Activated T-helper 1 cell treated with anti-CD3 and anti-CD28 coated beads, Interleukin-2, amount 50 U/mL, for 16 hours (primary cell): ENCODE results near the gene C14orf93.

ENCODE experiments used
- DNase-seq, 2 donors: peaks; one replicate each; pipeline ENCODE4 v3.0.0-alpha.2; 2020; ENCODE audit warnings: low read depth in 1 of 2, low spot score in 1 of 2

The C14orf93 gene, protein sequence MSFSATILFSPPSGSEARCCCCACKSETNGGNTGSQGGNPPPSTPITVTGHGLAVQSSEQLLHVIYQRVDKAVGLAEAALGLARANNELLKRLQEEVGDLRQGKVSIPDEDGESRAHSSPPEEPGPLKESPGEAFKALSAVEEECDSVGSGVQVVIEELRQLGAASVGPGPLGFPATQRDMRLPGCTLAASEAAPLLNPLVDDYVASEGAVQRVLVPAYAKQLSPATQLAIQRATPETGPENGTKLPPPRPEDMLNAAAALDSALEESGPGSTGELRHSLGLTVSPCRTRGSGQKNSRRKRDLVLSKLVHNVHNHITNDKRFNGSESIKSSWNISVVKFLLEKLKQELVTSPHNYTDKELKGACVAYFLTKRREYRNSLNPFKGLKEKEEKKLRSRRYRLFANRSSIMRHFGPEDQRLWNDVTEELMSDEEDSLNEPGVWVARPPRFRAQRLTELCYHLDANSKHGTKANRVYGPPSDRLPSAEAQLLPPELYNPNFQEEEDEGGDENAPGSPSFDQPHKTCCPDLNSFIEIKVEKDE

DNA sequence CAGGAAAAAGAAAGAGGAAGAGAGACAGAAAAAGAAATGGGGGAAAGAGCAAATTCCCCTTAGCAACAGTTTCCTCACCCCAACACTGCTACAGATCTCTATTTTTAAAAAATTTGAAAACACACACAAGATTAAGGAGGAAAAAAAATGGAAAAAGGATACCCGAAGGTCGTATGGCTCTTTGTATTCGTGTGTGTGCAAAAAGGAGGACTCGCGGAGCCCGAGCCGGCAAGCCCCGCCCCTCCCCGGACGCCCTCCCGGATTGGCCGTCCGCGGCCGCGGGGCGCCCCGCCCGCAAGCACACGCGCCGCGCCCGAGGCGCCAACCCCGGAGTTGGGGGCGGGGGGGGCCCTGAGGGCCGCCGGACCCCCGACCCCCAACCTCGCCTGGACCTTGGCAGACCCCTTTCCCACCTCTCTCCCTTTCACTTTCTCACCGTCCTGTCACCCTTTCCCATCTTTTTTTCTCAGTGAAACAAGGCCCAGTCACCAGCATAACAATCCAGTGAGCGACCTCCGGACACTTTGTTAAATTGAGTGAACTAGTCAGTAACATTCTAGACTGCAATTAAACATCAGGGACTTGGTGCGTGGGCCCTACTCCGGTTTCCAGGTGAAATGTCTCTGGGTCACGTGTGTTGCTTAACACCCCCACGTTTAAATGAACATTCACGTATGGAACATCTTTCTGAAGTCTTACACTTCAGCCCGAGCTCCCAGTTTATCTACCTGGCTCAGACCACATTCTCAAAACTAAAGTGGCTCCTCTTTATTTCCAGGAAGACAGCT lies at the start of gene C14orf93:
Gene C14orf93 (minus strand): TSS at position 205 of the 788 bp plus-strand sequence. CDS start 11,120 bp downstream, outside the sequence.
- peak; percentile 49 to 70 for DNase-seq

DNA sequence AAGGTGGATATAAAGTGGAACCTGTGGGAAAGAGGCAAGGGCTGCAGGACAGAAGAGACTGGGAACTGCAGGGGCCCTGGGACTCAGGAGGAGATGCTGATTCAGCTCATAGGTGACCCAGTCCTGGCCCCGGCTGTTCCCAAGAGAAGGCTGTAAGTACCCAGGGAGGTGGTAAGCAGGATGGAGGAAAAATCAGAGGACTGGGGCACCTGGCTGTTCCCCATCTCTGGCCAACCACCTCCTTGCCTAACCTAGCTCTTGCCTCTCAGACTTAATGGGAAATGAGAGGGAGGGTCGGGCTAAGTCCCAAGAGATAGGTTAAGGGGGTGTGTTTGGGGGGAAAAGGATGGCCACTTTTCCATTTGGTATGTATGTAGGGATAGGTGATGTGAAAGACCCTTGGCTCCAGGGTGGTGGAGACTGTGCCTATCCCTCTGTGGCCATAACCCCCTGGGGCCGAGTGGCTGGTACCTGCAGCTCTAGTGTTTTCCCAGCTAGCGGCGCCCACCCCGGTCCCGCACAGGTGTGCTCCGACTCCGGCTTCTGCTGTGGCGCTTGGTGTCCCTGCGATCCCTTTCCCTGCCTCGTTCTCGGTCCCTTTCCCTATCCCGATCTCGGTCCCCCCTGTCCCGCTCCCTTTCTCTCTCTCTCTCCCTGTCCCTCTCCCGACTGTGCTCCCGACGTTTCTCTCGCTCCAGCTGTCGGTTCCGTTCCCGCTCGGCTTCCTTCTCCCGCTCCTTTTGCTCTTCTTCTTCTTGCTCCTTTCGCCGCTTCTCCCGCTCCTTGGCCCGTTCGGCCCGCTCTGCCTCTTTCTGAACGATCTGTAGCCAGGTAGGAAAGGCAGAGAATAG lies 48.9 kb upstream of the C14orf93 start:
- DNase-seq = no peak

DNA sequence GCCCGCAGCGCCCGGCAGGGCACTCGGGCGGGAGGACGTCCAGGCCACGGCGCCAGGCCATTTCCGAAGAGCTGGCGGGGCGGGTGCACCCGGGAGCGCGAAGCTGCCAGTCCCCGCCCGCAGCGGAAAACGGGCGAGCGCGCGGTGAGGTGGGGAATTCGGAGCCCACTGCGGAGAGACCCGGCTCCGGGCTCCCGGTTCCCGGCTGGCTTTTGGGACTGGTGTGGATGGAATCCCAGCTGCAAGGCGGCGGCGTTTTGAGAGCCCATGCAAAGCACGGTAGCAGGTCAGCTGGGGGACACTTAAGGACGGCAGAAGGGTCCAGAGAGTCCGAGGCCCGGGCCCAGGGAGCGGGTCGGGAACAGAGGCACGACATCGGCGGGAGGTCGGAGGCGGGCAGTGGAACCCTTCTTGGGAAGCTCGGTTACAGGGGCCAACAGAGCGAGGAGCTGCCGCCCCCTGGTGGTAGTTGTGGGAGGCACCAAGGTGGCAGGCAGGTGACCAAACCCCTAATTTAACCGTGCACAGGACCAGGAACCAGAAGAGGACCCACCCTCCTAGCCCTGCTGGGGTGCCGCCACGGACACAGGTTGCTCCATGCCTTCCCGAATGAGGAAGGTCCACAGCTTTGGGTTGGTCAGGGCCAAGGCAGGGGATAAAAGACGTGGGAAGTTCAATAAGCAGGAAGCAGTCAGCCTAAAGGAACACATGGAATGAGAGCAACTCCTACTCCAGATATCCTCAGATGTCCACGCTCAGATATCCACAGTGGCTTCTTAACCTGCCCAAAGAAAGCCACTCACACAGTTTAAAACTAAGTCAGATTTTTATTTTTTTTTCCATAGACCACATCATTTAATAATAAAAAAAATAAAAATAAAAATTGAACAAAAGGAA lies 48.1 kb upstream of the C14orf93 start:
- DNase-seq = peak; percentile 75 to 80

DNA sequence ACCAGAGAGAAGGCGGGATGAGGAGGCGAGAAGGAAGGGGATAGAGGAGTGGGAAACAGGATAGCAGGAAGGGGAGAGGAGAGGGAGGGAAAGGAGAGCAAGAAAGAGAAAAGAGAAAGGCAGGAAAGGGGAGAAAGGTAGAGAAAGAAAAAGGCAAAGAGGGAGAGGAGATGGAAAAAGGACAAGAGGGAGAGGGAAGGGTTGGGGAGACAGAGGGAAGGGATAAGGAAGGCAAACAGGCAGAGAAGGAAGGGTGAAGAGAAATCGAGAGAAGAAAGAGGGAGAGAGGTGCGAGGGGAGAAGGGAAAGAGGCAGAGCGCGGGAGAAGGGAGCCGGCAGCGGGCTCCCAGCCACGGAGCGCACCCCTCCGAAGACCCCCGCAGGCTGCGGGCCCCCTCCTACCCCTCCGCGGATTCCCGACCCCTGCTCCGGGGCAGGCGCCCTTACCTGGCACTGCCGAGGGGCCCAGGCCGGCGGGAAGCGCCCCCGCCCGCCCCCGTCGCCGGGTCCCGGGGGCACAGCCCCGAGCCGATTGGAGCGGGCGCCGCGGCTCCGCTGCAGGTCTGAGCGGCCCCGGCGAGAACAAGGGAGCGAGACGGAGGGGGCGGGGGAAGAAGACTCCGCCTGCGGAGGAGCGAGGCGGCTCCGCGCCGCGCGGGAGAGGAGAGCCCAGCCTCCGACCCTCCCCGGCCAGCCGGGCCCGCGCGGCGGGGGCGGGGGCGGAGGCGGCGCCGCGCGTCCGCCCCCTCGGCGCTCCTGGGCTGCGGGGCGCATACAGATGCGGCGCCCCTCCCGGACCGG lies 47.2 kb upstream of the C14orf93 start, which contains the start of gene CDH24:
Gene CDH24 (minus strand): TSS at position 565 of the 801 bp plus-strand sequence. CDS start 1,787 bp downstream, outside the sequence.
- DNase-seq = peak; percentile 31 to 54

DNA sequence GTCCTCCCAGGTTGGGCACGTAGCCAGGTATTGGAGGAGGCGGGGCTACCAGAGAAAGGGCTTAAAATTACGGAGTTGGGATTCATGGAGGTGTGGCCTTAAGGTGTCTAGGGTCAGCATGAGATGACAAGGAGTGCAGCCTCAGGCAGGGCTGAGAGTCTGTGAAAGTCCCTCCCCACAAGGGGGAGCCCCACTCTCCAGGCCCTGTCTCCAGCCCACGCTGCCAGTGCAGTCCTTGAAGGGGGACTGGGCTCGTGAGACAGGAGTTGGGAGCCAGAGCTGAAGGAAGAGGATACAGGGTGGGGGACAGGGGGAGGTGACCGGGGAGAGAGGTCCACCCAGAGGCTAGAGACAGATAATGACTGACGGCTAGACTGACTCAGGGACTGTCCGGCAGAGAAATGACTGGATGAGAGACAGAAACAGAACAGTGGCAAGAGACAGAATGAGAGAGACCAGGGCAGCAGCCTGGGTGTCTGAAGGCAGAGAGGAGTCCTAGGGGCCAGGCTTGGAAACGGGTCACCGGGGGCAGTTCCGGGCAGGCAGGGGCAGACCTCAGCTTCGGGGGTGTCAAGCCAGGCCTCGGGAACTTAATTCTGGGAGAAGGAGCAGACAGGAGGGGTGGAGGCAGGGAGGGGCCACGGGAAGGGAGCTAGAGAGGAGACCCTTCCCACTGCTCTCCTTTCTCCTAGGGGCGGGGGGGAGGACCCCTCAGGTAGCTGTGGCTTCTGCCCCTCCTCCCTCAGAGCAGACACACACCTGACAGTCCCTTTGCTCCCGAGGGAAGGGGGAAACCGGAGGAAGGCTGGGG lies 46.4 kb upstream of the C14orf93 start:
- DNase-seq = peak; percentile 42 to 51

DNA sequence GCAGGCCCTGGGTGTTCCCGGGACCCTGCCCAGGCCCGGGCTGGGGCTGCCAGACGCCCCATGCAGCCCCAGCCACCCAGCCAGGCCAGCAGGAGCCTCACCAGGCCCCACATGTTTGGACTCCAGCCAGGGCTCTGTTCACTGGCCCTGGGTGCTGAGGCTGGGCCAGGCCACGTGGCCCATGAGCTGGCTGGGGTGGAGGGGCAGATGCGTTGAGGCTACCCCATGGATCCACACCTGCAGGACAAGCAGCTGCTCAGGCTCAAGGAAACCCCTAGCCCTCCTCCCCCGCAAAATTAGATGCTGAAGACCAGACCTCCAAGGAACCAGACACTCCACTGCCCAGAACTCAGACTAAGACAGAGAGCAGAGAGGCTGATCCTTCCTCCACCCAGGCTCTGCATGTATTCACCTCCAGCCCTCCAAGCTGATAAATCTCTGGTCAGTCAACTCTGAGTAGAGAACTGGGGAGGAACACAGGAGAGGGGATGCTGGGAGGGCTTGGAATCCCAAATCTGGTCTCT lies 45.7 kb upstream of the C14orf93 start:
- no peak for DNase-seq

DNA sequence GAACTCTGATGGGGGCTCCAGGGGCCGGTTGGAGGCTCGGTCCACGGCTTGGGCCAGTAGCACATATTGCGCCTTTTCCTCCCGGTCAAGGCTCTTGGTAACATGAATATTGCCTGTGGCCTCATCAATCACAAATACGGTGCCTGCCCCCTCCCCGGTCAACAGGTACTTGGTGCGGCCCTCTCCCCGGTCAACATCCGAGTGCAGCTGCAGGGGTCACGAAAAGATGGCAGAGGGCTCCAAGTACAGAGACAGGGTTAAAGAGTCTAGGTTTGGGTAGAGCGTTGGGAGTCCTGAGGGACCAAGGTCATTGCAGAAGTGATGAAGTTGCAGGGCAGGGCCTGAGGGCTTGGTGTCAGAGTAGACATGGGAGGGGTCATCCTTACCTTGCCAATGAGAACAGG lies 45.2 kb upstream of the C14orf93 start:
- DNase-seq = no peak

DNA sequence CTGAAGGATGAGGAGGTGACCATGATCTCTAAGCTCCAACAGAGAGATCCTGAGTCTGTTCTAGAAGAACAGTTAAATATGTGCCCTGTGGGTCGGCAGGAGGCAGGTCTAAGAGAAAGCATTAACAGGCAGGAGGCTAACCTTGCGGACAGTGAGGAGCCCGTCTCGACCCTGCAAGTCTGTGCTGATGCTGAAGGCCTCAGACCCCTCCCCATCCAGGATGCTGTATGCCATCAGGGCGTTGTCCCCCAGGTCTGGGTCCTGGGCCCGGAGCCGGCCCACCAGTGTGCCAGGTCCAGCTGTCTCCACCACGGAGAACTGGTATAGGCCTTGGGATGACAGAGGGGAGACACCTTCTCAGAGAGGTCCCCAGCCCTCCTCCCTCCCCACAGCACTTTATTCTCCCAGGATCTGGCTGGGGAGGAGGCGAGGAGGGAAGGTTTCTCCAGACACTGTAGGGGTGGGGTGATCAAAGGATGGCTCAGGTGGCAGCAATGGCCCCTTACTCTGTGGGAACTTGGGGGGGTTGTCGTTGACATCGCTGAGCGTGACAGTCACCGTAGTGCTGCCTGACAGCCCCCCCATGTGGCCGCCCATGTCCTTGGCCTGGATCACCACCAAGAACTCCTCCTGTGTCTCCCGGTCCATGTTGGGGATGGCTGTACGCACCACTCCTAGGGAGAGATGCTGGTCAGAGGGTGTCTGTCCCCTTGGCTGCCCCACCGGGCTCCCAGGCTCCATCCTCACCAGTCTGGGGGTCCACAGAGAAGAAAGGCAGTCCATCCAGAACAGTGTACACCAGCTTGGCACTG lies 44.3 kb upstream of the C14orf93 start:
- DNase-seq = no peak

DNA sequence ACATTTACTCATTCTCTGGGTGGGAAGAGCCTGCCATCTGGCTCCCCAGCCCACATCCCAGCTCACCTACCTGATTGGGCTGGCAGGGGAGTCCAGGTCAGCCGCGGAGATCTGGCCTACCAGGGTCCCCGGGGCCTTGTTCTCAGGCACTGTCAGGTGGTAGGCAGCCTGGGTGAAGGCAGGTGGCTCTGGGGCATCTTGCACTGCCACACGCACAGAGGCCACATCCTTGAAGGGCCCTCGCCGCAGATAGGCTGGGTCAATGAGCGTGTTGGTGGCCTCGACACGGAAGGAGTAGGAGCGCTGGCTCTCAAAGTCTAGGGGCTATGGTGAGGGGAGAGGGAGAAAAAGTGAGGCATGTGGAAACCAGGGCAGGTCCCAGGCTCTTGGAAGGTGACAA lies 43.5 kb upstream of the C14orf93 start:
- no peak for DNase-seq

DNA sequence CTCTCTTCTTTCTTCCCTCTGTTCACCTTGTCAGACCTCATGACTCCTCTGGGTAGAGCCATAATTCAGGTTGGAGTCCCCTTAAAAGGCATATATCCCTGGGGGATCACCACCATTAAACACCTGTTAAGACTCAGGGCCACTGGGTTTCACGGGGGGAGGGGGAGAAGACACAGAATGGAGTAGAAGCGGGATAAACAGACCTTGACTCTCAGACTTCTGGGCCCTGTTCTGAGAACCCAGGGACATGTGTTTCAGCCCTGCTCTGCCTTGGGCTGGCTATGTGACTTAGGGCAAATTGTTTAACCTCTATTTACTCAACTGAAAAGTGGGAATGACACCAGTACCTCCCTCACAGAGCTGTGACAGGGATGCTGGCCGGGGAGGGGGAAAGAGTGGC lies 42.7 kb upstream of the C14orf93 start:
- no peak for DNase-seq

DNA sequence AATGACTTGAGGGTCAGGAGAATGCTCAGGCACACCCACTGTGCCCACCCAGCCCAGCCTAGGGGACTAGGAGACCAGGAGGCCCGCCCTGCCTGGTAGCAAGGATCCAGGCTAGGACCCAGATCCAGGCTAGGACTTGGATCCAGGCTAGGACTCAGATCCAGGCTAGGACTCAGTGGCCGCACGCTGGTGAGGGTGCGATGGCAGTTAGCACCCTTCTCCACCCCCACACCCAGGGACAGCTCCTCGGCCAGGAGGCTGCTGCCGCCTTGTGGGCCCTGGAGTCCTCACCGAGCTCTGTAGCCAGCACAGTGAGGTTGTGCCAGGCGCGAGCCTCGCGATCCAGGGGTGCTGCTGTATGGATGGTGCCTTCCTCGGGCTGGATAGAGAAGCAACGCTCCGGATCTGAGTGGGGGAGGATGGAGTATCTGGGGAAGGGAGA lies 42.3 kb upstream of the C14orf93 start:
- DNase-seq = no peak

DNA sequence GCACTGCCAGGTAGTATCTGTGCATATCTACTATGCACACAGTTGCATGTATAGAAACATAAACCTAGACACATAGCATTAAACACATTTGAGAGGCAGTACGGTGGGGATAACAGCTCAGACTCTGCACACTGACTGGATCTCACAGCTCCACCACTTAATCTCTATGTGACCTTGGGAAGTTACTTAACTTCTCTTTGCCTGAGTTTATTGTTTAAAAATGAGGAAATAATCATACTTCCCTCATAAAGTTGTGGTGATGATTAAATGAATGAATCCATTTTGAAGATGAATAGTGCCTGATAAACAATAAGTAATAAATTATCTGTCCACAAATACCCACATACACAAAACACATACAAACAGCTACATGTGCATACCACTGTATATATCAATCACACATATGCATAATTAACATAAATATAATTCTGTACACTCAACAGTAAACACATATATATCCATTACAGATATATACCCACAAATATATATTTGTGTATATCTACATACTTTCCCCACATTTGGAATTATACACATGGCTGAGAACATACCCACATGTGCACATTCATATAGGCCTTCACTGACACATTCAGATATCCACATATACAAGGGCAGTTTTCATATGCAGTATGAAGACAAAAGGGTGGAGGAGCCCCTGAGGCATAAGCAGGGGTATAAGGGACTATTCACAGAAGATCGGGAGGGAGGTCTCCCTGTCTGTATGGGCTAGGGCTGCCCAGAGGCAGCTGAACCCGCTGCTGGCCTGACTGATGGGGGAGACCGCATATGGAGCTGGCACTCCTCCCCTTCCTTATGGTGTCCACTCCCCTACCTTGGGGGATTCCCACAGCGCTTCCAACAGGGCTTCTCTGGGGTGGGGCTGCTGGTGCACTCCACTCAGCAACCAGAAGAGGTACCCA lies 41.5 kb upstream of the C14orf93 start:
- no peak for DNase-seq

DNA sequence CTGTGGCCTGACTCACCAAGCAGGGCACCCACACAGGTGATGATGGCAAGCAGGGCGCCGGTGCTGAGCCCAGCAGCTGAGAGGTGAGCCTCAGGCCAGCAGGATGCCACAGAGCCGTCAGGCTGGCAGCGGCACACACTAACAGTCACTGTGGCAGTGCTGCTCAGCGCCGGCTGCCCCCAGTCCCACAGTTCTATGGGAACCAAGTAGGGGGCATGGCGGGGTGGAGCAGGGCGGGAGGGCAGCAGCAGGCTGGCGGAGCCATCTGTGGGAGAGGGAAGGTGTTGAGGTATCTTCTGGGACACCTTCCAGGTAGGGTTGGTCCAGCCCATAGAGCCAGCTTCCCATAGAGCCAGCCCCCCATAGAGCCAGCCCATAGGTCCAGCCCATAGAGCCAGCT lies 39.1 kb upstream of the C14orf93 start:
- no peak for DNase-seq

DNA sequence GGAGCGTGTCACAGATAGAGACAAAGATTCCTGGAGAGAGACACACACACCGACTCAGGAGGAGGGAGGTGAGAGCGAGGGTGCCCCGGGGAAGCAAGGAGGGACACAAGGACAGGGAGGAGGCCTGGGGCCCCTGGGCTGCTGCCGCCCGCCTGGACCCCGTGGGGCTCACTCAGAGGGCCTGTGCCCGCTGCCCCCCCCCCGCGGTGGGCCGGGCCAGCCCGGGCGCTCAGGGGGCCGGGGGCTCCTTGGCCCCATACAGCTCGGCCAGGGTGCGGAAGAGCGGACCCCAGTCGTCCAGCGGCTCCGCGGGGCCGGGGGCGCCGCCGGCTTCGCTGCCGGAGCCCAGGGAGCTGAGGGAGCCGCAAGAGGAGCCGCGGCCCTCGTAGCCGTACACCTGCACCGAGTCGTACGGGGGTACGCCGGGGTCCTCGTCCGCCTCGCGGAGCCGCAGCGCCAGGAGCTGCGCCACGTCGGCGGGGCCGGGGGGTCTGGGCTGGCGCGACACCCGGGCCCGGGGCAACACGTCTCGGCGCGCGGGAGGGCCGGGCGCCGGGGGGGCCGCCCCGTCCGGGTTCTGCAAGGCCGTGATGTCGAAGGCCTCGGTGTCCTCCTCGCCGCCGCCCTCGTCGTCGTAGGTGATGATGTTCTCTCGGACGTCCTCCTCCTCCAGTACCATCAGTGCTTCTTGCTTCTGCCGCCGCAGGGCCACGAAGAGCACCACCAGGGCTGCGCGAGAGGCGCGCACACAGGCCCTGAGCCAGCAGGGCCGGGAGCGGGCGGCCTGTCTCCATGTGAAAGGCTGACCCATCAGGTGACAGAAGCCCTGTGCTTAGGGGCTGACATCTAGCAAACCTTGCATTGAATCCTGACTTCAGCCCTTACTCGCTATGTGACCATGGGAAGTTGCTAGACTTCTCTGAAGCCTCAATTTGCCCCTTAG lies 38.1 kb upstream of the C14orf93 start:
- no peak for DNase-seq

DNA sequence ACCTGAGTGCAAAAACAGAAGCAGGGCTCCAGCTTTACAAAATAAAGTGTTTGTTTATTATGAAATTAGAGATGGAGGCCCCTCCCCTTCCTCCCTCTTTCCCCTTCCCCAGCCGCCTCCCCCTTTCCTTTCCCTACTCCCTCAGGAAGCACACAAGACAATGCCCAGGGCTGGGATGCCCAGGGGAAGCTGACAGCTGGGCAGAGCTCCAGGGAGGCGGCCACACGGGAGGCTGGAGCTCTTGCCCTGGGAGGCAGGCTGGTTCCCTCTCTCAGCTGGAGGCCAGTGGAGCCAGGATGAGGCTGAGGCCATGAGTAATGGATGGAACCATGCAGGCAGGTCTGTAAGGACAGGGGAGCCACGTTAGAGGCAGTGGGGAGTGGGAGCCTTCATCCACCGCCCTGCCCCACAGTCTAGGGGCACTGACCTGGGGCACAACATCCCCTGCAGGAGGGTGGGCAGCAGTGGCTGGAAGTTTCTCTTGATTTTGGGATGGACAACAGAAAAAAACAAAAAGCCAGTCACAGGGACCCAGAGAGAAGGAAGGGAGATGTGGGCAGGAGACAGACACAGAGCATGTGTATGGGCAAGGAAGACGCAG lies 37.2 kb upstream of the C14orf93 start:
- DNase-seq = no peak
